ENCODE measurements around the gene MAD1L1. TPM values are rescaled to one million over a fixed set of nuclear protein-coding genes. Genes with fewer than 3 reads are reported as not detected.

The MAD1L1 gene
- total and polyA plus RNA-seq, 3 experiments from 2014 or later, result 43.6 to 185 (median 47.3) TPM

GRCh38 chr7:2083362-2083761, 149.4 kb downstream of the MAD1L1 start:
- CTCF ChIA-PET, result no interaction called here
- no peaks in the 10 kb centered on the region for H3K9me3 ChIP-seq (ENCODE audit: low read length)

GRCh38 chr7:2082139-2082998, 150.4 kb downstream of the MAD1L1 start:
- H3K27me3 ChIP-seq (ENCODE audit: insufficient read depth, low read length, poor library complexity, severe bottlenecking), result no peaks in the 10 kb centered on the region
- POLR2A ChIA-PET, result no interaction called here
- Mint-ChIP-seq H3K36me3 (peaks cover 0 to 12% (median 5%) of the 10 kb centered on the region in 3 donors), H3K9me3 (no peaks in the 10 kb centered on the region), H3K4me1 (peaks cover 16 to 19% (median 17%) of the 10 kb centered on the region in 3 donors), H3K27me3 (no peaks in the 10 kb centered on the region), H3K4me3 (no peak overlapping the region), H3K27ac (peak overlapping the region in 1 of 8 donors; percentile 75)
- peaks cover 11% of the 10 kb centered on the region for H3K4me1 ChIP-seq (ENCODE audit: insufficient read depth, low read length)
- H3K9me3 ChIP-seq (ENCODE audit: low read length), result no peaks in the 10 kb centered on the region
- CTCF ChIA-PET, result no interaction called here
- no peak overlapping the region for H3K27ac ChIP-seq (ENCODE audit: low read depth, low read length)
- no peak overlapping the region for H3K4me3 ChIP-seq (ENCODE audit: low read length)
- no peak for DNase-seq
- H3K36me3 ChIP-seq (ENCODE audit: insufficient read depth, low read length), result no peaks in the 10 kb centered on the region

More at GRCh38 chr7:2083362-2083761, 149.4 kb downstream of the MAD1L1 start:
- H3K4me1 Mint-ChIP-seq, result peaks cover 16 to 19% (median 17%) of the 10 kb centered on the region in 3 donors
- peaks cover 0 to 11% (median 5%) of the 10 kb centered on the region in 3 donors for H3K36me3 Mint-ChIP-seq
- Histone ChIP-seq H3K4me1 (ENCODE audit: insufficient read depth, low read length) (peaks cover 11% of the 10 kb centered on the region), H3K27me3 (ENCODE audit: insufficient read depth, low read length, poor library complexity, severe bottlenecking) (no peaks in the 10 kb centered on the region), H3K27ac (ENCODE audit: low read depth, low read length) (no peak overlapping the region), H3K4me3 (ENCODE audit: low read length) (no peak overlapping the region), H3K36me3 (ENCODE audit: insufficient read depth, low read length) (no peaks in the 10 kb centered on the region)
- H3K27ac Mint-ChIP-seq, result peak overlapping the region in 3 of 8 donors; percentile 45 to 79 (median 51)
- POLR2A ChIA-PET, result no interaction called here
- no peak for DNase-seq
- H3K9me3 Mint-ChIP-seq, result no peaks in the 10 kb centered on the region
- H3K27me3 Mint-ChIP-seq, result no peaks in the 10 kb centered on the region
- H3K4me3 Mint-ChIP-seq, result no peak overlapping the region

GRCh38 chr7:2081526-2082135, 151.1 kb downstream of the MAD1L1 start:
- Mint-ChIP-seq H3K9me3 (no peaks in the 10 kb centered on the region), H3K27me3 (no peaks in the 10 kb centered on the region), H3K4me3 (no peak overlapping the region), H3K36me3 (peaks cover 0 to 18% (median 7%) of the 10 kb centered on the region in 3 donors), H3K27ac (no peak overlapping the region), H3K4me1 (peaks cover 16 to 19% (median 17%) of the 10 kb centered on the region in 3 donors)
- POLR2A ChIA-PET, result no interaction called here
- Histone ChIP-seq H3K36me3 (ENCODE audit: insufficient read depth, low read length) (no peaks in the 10 kb centered on the region), H3K27ac (ENCODE audit: low read depth, low read length) (no peak overlapping the region), H3K27me3 (ENCODE audit: insufficient read depth, low read length, poor library complexity, severe bottlenecking) (no peaks in the 10 kb centered on the region), H3K9me3 (ENCODE audit: low read length) (no peaks in the 10 kb centered on the region), H3K4me1 (ENCODE audit: insufficient read depth, low read length) (peaks cover 11% of the 10 kb centered on the region), H3K4me3 (ENCODE audit: low read length) (no peak overlapping the region)
- CTCF ChIA-PET, result no interaction called here
- DNase-seq, result no peak

DNA sequence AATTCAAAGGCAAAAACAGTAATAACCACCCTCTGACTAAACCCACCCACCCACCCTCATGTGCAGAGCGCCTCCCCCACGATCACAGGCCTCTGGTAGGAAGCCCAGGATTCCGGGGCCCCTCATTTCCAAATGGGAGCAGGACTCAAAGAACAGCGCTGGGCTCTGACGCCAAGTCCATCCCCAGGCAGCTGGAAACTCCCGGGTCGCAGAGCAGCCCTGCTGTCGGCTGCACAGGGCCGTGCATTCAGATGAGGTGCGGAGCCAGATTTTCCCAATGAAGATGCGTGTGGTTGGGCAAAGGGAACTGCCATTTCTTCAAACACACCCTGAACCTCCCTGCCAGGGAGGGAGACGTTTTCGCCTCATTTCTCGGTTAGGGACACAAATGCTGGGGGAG, 152.3 kb downstream of the MAD1L1 start:
- H3K27ac Mint-ChIP-seq, result no peak overlapping the region
- Histone ChIP-seq H3K9me3 (ENCODE audit: low read length) (no peaks in the 10 kb centered on the region), H3K27ac (ENCODE audit: low read depth, low read length) (no peak overlapping the region), H3K4me3 (ENCODE audit: low read length) (no peak overlapping the region), H3K27me3 (ENCODE audit: insufficient read depth, low read length, poor library complexity, severe bottlenecking) (no peaks in the 10 kb centered on the region), H3K4me1 (ENCODE audit: insufficient read depth, low read length) (peaks cover 11% of the 10 kb centered on the region), H3K36me3 (ENCODE audit: insufficient read depth, low read length) (no peaks in the 10 kb centered on the region)
- peaks cover 15 to 19% (median 16%) of the 10 kb centered on the region in 3 donors for H3K4me1 Mint-ChIP-seq
- DNase-seq, result no peak
- ChIA-PET POLR2A (no interaction called here), CTCF (no interaction called here)
- H3K36me3 Mint-ChIP-seq, result peaks cover 0 to 25% (median 10%) of the 10 kb centered on the region in 3 donors
- H3K9me3 Mint-ChIP-seq, result no peaks in the 10 kb centered on the region
- H3K4me3 Mint-ChIP-seq, result no peak overlapping the region
- no peaks in the 10 kb centered on the region for H3K27me3 Mint-ChIP-seq

DNA sequence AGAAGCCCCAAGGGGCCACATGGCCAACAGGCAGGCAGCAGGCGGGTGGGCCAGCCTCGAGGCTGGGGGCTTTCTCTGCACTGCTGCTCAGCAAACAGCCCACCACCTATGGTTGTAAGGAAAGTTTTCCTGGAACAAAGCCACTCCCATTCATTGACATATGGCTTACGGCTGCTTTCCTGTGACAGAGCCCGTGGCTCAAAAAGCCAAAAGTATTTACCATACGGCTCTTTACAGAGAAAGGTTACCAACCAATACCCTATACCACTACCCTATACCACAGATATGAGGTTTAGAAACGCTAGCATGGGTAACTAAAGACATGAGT, 152.7 kb downstream of the MAD1L1 start:
- H3K27me3 ChIP-seq (ENCODE audit: insufficient read depth, low read length, poor library complexity, severe bottlenecking), result no peaks in the 10 kb centered on the region
- CTCF ChIA-PET, result no interaction called here
- peaks cover 10 to 15% (median 13%) of the 10 kb centered on the region in 3 donors for H3K4me1 Mint-ChIP-seq

DNA sequence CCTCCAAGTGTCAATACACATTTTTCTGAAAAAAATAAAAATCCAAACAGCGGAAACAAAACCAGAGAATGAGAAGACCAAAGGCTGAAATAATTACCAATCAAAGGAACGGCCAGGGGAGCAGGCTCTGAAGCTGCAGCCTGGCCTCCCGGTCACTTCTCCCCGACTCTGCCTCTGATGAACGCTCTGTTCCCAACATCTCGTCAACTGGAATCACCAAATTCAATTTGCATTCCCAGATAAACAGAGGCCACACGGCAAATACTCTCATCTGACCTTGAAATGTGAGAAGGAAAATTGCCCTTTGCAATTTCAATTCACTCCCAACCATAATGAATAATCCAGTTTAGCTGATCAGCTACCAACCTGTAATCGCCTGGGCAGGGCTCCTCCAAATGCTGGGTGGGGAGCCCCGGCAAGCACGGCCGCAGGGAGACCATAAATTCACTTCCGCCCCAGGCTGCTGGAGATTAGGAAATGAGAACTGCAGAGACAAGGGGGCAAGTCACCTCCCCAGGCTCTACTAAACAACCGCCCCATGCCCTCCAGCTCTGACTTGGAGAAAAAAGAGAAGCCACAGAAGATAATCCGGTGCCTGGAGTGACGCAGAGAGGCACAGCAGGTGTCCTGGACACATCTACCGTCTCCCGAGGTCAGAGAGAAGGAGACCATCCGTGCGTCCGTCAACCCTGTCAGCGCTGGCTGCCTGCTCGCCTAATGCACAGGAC, 153.2 kb downstream of the MAD1L1 start:
- peaks cover 5 to 11% (median 8%) of the 10 kb centered on the region in 3 donors for H3K4me1 Mint-ChIP-seq
- no peaks in the 10 kb centered on the region for H3K27me3 Mint-ChIP-seq
- H3K36me3 Mint-ChIP-seq, result peaks cover 0 to 24% (median 7%) of the 10 kb centered on the region in 3 donors
- CTCF ChIA-PET, result no interaction called here
- H3K4me3 Mint-ChIP-seq, result no peak overlapping the region
- H3K27ac ChIP-seq (ENCODE audit: low read depth, low read length), result peak overlapping the region; percentile 43
- H3K27ac Mint-ChIP-seq, result peak overlapping the region in 1 of 8 donors; percentile 54
- H3K9me3 ChIP-seq (ENCODE audit: low read length), result no peaks in the 10 kb centered on the region
- H3K4me1 ChIP-seq (ENCODE audit: insufficient read depth, low read length), result peaks cover 9% of the 10 kb centered on the region
- POLR2A ChIA-PET, result no interaction called here
- no peak overlapping the region for H3K4me3 ChIP-seq (ENCODE audit: low read length)
- peak in 1 of 5 donors; percentile 22 for DNase-seq
- no peaks in the 10 kb centered on the region for H3K9me3 Mint-ChIP-seq
- H3K27me3 ChIP-seq (ENCODE audit: insufficient read depth, low read length, poor library complexity, severe bottlenecking), result no peaks in the 10 kb centered on the region
- no peaks in the 10 kb centered on the region for H3K36me3 ChIP-seq (ENCODE audit: insufficient read depth, low read length)

More for the DNA sequence above, 152.7 kb downstream of the MAD1L1 start:
- peak overlapping the region in 1 of 8 donors; percentile 23 for H3K27ac Mint-ChIP-seq
- Histone ChIP-seq H3K4me1 (ENCODE audit: insufficient read depth, low read length) (peaks cover 11% of the 10 kb centered on the region), H3K36me3 (ENCODE audit: insufficient read depth, low read length) (no peaks in the 10 kb centered on the region), H3K9me3 (ENCODE audit: low read length) (no peaks in the 10 kb centered on the region), H3K27ac (ENCODE audit: low read depth, low read length) (peak overlapping the region; percentile 43), H3K4me3 (ENCODE audit: low read length) (no peak overlapping the region)
- no peaks in the 10 kb centered on the region for H3K27me3 Mint-ChIP-seq
- no peak overlapping the region for H3K4me3 Mint-ChIP-seq
- no peaks in the 10 kb centered on the region for H3K9me3 Mint-ChIP-seq
- no peak for DNase-seq
- H3K36me3 Mint-ChIP-seq, result peaks cover 0 to 27% (median 10%) of the 10 kb centered on the region in 3 donors
- POLR2A ChIA-PET, result no interaction called here

DNA sequence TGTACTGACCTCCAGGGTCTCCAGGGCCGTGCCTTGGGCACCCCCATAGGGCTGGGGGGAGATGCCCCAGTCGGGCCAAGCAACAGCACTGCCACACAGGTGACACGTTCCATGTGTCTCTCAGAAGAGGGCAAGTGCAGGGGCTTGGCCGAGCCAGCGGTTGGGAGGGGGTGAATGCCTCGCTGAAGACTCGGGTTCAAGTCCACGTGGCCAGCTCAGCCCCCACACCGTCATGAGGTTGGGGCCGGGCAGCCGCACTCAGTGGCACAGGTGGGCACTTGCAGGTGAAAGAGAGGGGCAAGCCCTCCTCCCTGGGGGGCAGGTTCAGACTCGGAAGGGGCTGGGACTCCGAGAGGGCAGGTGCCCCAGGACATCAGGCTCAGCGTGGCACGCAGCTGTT, 153.8 kb downstream of the MAD1L1 start:
- Mint-ChIP-seq H3K4me3 (no peak overlapping the region), H3K9me3 (no peaks in the 10 kb centered on the region), H3K27me3 (no peaks in the 10 kb centered on the region), H3K4me1 (peaks cover under 1 to 5% (median 2%) of the 10 kb centered on the region in 3 donors), H3K36me3 (peaks cover 0 to 24% (median 7%) of the 10 kb centered on the region in 3 donors), H3K27ac (no peak overlapping the region)
- no peak for DNase-seq
- Histone ChIP-seq H3K4me3 (ENCODE audit: low read length) (no peak overlapping the region), H3K27me3 (ENCODE audit: insufficient read depth, low read length, poor library complexity, severe bottlenecking) (no peaks in the 10 kb centered on the region), H3K4me1 (ENCODE audit: insufficient read depth, low read length) (peaks cover 3% of the 10 kb centered on the region), H3K9me3 (ENCODE audit: low read length) (no peaks in the 10 kb centered on the region), H3K27ac (ENCODE audit: low read depth, low read length) (no peak overlapping the region), H3K36me3 (ENCODE audit: insufficient read depth, low read length) (no peaks in the 10 kb centered on the region)
- CTCF ChIA-PET, result no interaction called here
- POLR2A ChIA-PET, result no interaction called here

- H3K36me3 Mint-ChIP-seq, result peaks cover 0 to 19% (median 5%) of the 10 kb centered on the region in 3 donors
These were observed 156.1 kb downstream of the MAD1L1 start for GRCh38 chr7:2076649-2077064.

More at GRCh38 chr7:2076649-2077064, 156.1 kb downstream of the MAD1L1 start:
- Mint-ChIP-seq H3K4me3 (no peak overlapping the region), H3K27ac (no peak overlapping the region), H3K9me3 (no peaks in the 10 kb centered on the region), H3K27me3 (no peaks in the 10 kb centered on the region), H3K4me1 (peaks cover 0 to 4% (median 2%) of the 10 kb centered on the region in 3 donors)
- Histone ChIP-seq H3K9me3 (ENCODE audit: low read length) (no peaks in the 10 kb centered on the region), H3K4me1 (ENCODE audit: insufficient read depth, low read length) (no peaks in the 10 kb centered on the region), H3K4me3 (ENCODE audit: low read length) (no peak overlapping the region), H3K27ac (ENCODE audit: low read depth, low read length) (no peak overlapping the region), H3K36me3 (ENCODE audit: insufficient read depth, low read length) (no peaks in the 10 kb centered on the region), H3K27me3 (ENCODE audit: insufficient read depth, low read length, poor library complexity, severe bottlenecking) (no peaks in the 10 kb centered on the region)
- POLR2A ChIA-PET, result no interaction called here
- no peak for DNase-seq
- CTCF ChIA-PET, result no interaction called here
